GM23248 (cell line): ENCODE results near the gene KCTD6. TPM values are rescaled to one million over a fixed set of nuclear protein-coding genes. Genes with fewer than 3 reads are reported as not detected.

Experiments
- DNase-seq: peaks from one replicate; pipeline ENCODE4 v3.0.0-alpha.2; 2015
- H2AFZ ChIP-seq: fragments of 200-600 bp; sonication (generic); 2 replicates; pipeline ENCODE4 v1.6.1; 2016; ENCODE audit warnings: antibody characterized with exemption
- H3F3A ChIP-seq: fragments of 200-600 bp; sonication (generic); 2 replicates; pipeline ENCODE4 v1.6.1; 2016; ENCODE audit warnings: mild to moderate bottlenecking, antibody characterized with exemption, mixed run types; ENCODE audit not compliant: insufficient read depth
- H3K27ac ChIP-seq: fragments of 200-600 bp; sonication (generic); 2 replicates; pipeline ENCODE4 v1.5.1; 2016; ENCODE audit warnings: mild to moderate bottlenecking
- H3K27me3 ChIP-seq: fragments of 200-600 bp; sonication (generic); replicated peaks from 2 replicates; pipeline ENCODE4 v1.6.1; 2016; ENCODE audit warnings: mild to moderate bottlenecking; ENCODE audit not compliant: insufficient read depth
- H3K36me3 ChIP-seq: fragments of 200-600 bp; sonication (generic); 2 replicates; pipeline ENCODE4 v1.6.1; 2016; ENCODE audit warnings: low read depth, mild to moderate bottlenecking
- H3K4me1 ChIP-seq: fragments of 200-600 bp; sonication (generic); 2 replicates; pipeline ENCODE4 v1.6.1; 2016; ENCODE audit warnings: mild to moderate bottlenecking; ENCODE audit not compliant: insufficient read depth
- H3K4me2 ChIP-seq: fragments of 200-600 bp; sonication (generic); one replicate; pipeline ENCODE4 v1.6.1; 2016; ENCODE audit warnings: mild to moderate bottlenecking; ENCODE audit not compliant: unreplicated experiment
- H3K4me3 ChIP-seq: fragments of 200-600 bp; sonication (generic); 2 replicates; pipeline ENCODE4 v1.5.1; 2016; ENCODE audit warnings: mild to moderate bottlenecking
- H3K79me2 ChIP-seq: fragments of 200-600 bp; sonication (generic); 2 replicates; pipeline ENCODE4 v1.6.1; 2016; ENCODE audit warnings: mild to moderate bottlenecking; ENCODE audit not compliant: insufficient read depth
- H3K9ac ChIP-seq: fragments of 200-600 bp; sonication (generic); 2 replicates; pipeline ENCODE4 v1.6.1; 2016; ENCODE audit warnings: mild to moderate bottlenecking
- H3K9me2 ChIP-seq: fragments of 200-600 bp; sonication (generic); 2 replicates; pipeline ENCODE4 v1.6.1; 2016; ENCODE audit warnings: mixed run types, mild to moderate bottlenecking, moderate library complexity; ENCODE audit not compliant: insufficient read depth
- H3K9me3 ChIP-seq: fragments of 200-600 bp; sonication (generic); one replicate; pipeline ENCODE4 v1.6.1; 2017; ENCODE audit warnings: low read depth
- H4K20me1 ChIP-seq: fragments of 200-600 bp; sonication (generic); 2 replicates; pipeline ENCODE4 v1.6.0; 2016; ENCODE audit not compliant: insufficient read depth
- EZH2 ChIP-seq: fragments of 200-600 bp; sonication (generic); IDR thresholded peaks from 2 replicates; pipeline ENCODE4 v1.6.1; 2018; ENCODE audit warnings: antibody characterized with exemption, mild to moderate bottlenecking; ENCODE audit not compliant: insufficient read depth, poor library complexity, severe bottlenecking
- EZH2phosphoT487 ChIP-seq: fragments of 200-600 bp; sonication (generic); IDR thresholded peaks from 2 replicates; pipeline ENCODE4 v1.6.1; 2018; ENCODE audit warnings: antibody characterized with exemption, moderate library complexity, mild to moderate bottlenecking, low read depth; ENCODE audit not compliant: insufficient read depth
- WGBS, 2 experiments: methylation state at CpG; one replicate each; pipeline ENCODE4 v1.1.6; 2015 to 2017; ENCODE audit warnings: low lambda C conversion rate in 2 of 2, low coverage in 1 of 2; ENCODE audit errors: missing lambda C conversion rate in 2 of 2; 5-methylcytosine and 5-hydroxymethylcytosine counted together
- in situ Hi-C: fragments of 300-500 bp; cut with MboI; formaldehyde crosslinking; loops from 2 replicates; pipeline ENCODE4 v1.15.0; 2020
- polyA plus RNA-seq: library from polyadenylated mRNA; unstranded; fragments of >200 nt; fragmentation: Nextera tagmentation; extraction: Ambion mirVana; gene quantifications from 2 replicates; pipeline ENCODE4 v1.2.1, GENCODE V29; 2016
- total RNA-seq: library from RNA; depleted of rRNA; stranded (reverse); fragments of >200 nt; shearing (Covaris generic); gene quantifications from 2 replicates; pipeline ENCODE4 v1.2.3, GENCODE V29; 2014

Gene KCTD6
- total and polyA plus RNA-seq, 2 experiments from 2014 or later = 12.8 to 13.7 TPM

DNA sequence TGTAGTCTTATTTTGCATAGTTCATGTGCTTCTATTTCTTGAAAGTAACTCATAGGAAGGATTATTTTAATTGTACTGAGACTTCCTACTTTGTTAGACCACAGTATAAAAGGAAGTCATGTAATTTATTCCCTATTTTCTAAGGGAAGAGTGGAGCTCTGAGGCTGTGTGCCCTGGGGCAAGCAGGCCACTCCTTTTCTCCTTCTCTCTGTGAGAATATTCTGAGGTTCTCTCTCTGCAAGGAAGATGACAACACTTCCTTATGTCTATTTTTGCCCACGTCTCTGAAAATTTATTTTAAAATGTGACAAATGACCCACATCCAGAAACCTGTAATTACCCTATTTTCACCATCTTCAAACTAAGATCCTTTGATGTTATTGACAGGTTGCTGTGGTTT is 11.0 kb downstream of the KCTD6 start:
- Histone ChIP-seq H3K4me2 (no peak overlapping the region), H3K4me3 (no peak overlapping the region), H3K79me2 (peaks cover 61% of the 10 kb centered on the region), H3K27ac (no peak overlapping the region), H3K36me3 (peaks cover 11% of the 10 kb centered on the region), H3F3A (no peaks in the 10 kb centered on the region), H3K4me1 (no peaks in the 10 kb centered on the region), H3K9me3 (no peaks in the 10 kb centered on the region), H2AFZ (no peak overlapping the region), H3K9me2 (no peaks in the 10 kb centered on the region), H4K20me1 (no peaks in the 10 kb centered on the region), H3K27me3 (no peaks in the 10 kb centered on the region), H3K9ac (no peak overlapping the region)
- in situ Hi-C loops = no loop called here
- TF ChIP-seq EZH2 (no peak), EZH2phosphoT487 (no peak)
- 42 to 56% methylated on average over 1 of the region's 1 CpG for WGBS, 2 experiments
- DNase-seq = no peak

DNA sequence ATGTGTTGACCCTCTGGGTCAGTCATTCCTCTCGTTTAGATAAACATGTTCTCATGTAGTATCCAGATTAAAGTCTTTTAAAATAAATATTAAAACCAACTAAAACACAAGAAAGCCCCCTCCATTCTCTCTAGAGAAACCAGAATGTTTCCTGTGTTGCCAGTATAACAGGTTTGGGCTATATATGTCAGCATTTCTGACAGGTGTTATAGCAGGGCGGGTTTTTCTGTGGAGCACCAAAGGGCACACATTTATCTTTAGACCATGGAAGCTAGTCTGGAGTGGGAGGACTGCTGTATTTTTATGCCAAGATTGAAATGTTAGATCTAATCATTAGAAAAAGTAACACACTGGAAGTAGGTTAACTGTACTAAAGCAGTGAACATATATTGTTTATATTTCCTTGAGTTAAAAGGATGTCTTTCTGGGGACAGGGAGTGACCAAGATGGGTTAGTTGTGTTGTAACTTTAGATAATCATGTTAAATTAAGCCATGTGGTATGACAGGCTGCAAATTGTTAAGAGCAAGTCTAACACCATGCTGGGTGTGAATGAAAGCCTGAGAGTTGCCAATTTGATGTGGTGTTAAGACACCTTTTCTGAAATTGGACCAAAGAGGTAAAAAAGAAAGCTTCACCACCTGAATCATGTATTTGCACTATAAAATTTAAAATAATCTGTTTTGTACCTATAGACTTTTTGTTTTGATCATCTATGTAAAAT is 15.6 kb downstream of the KCTD6 start:
- in situ Hi-C loops = no loop called here
- Histone ChIP-seq H3K9me2 (no peaks in the 10 kb centered on the region), H3K4me2 (no peak overlapping the region), H3F3A (no peaks in the 10 kb centered on the region), H3K4me1 (no peaks in the 10 kb centered on the region), H4K20me1 (no peaks in the 10 kb centered on the region), H3K27ac (no peak overlapping the region), H3K36me3 (peaks cover 6% of the 10 kb centered on the region; the same call in 1 of the 2 replicates), H3K9ac (no peak overlapping the region), H3K9me3 (no peaks in the 10 kb centered on the region), H2AFZ (no peak overlapping the region), H3K27me3 (no peaks in the 10 kb centered on the region), H3K79me2 (peaks cover 15% of the 10 kb centered on the region), H3K4me3 (no peak overlapping the region)
- DNase-seq = no peak
- 68 to 75% methylated on average over 2 of the region's 2 CpGs for WGBS, 2 experiments
- TF ChIP-seq EZH2phosphoT487 (no peak), EZH2 (no peak)

DNA sequence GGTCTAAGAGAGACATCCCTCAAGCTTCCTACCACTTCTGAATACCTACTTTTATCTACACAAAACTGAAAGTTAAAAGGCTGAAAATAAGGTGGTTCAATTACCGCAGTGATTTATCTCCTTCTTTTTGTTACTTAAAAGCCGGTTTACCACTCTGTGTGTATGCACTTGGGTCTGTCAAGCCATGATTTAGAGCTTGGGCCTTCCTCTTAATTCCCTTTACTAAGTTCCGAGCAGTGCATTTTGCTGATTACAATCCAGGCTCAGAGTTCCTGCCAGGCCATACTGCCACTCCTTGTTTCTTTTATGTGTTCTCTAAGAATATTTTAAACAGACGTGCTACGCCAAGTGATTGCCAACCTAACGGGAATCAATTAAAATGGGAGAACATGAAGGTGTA is 16.5 kb downstream of the KCTD6 start:
- no peak for TF ChIP-seq EZH2phosphoT487
- no peaks in the 10 kb centered on the region for H4K20me1 ChIP-seq
- H3K79me2 ChIP-seq = peaks cover 9% of the 10 kb centered on the region
- H3F3A ChIP-seq = no peaks in the 10 kb centered on the region
- DNase-seq = no peak
- 75 to 76% methylated on average over 6 of the region's 6 CpGs for WGBS, 2 experiments
- H2AFZ ChIP-seq = no peak overlapping the region
- no peaks in the 10 kb centered on the region for H3K9me2 ChIP-seq
- H3K9ac ChIP-seq = no peak overlapping the region
- no peaks in the 10 kb centered on the region for H3K27me3 ChIP-seq
- H3K4me3 ChIP-seq = no peak overlapping the region
- no peak overlapping the region for H3K4me2 ChIP-seq
- H3K36me3 ChIP-seq = 0 out of 2 replicates have a peak, but pooled peaks cover 6% of the 10 kb centered on the region
- no peaks in the 10 kb centered on the region for H3K9me3 ChIP-seq
- H3K27ac ChIP-seq = no peak overlapping the region
- H3K4me1 ChIP-seq = no peaks in the 10 kb centered on the region
- in situ Hi-C loops = no loop called here

- Histone ChIP-seq H3K9ac (no peak overlapping the region), H3K27ac (no peak overlapping the region), H4K20me1 (no peaks in the 10 kb centered on the region), H2AFZ (no peak overlapping the region), H3F3A (no peaks in the 10 kb centered on the region), H3K4me1 (no peaks in the 10 kb centered on the region), H3K4me2 (no peak overlapping the region), H3K9me2 (no peaks in the 10 kb centered on the region), H3K36me3 (no peaks in the 10 kb centered on the region), H3K79me2 (no peaks in the 10 kb centered on the region), H3K27me3 (no peaks in the 10 kb centered on the region), H3K9me3 (no peaks in the 10 kb centered on the region), H3K4me3 (no peak overlapping the region)
- in situ Hi-C loops = no loop called here
- no peak for DNase-seq
- TF ChIP-seq EZH2phosphoT487 (no peak), EZH2 (no peak)
- 96 to 98% methylated on average over 3 of the region's 3 CpGs for WGBS, 2 experiments
Measured at GRCh38 chr3:58514405-58514804, 22.5 kb downstream of the KCTD6 start.
